SW 1271 (cell line): ENCODE data around the gene PLOD1.
"Not testable (repeated sequence)": the region's sequence is repeated elsewhere in the genome, so short reads cannot be mapped to it uniquely, and the experiment has no call there.

Source experiments
- DNase-seq, 2 experiments: peaks; one replicate each; lab custom pipeline; 2025; lab: John Stamatoyannopoulos, UW

The PLOD1 gene

GRCh38 chr1:11912482-11913216, 21.9 kb upstream of the PLOD1 start:
- DNase-seq, result not testable (repeated sequence)

- DNase-seq, result no peak
Observed at GRCh38 chr1:11913291-11913690, 21.2 kb upstream of the PLOD1 start.

GRCh38 chr1:11914024-11914423, 20.5 kb upstream of the PLOD1 start:
- DNase-seq, result no peak

- DNase-seq, result no peak
Observed at GRCh38 chr1:11918799-11919519, 15.6 kb upstream of the PLOD1 start.

GRCh38 chr1:11919621-11920020, 14.9 kb upstream of the PLOD1 start:
- DNase-seq, result no peak

- DNase-seq, result no peak
Observed at GRCh38 chr1:11920239-11920903, 14.1 kb upstream of the PLOD1 start.

- no peak for DNase-seq
Observed at GRCh38 chr1:11921022-11921421, 13.5 kb upstream of the PLOD1 start.

- DNase-seq, result no peak
Observed at GRCh38 chr1:11923069-11923826, 11.3 kb upstream of the PLOD1 start.

- DNase-seq, result no peak
Observed at GRCh38 chr1:11923827-11924113, 10.7 kb upstream of the PLOD1 start.

GRCh38 chr1:11924334-11925195, 10.0 kb upstream of the PLOD1 start:
- no peak for DNase-seq

GRCh38 chr1:11925196-11925937, 9.2 kb upstream of the PLOD1 start:
- not testable (repeated sequence) for DNase-seq

- no peak for DNase-seq
Observed at GRCh38 chr1:11925938-11926292, 8.6 kb upstream of the PLOD1 start.

- DNase-seq, result peak in 1 of 2 experiments; percentile 20
Observed at GRCh38 chr1:11927866-11928592, 6.5 kb upstream of the PLOD1 start.

GRCh38 chr1:11929849-11930248, 4.7 kb upstream of the PLOD1 start:
- peak in 1 of 2 experiments; percentile 63 for DNase-seq

- peak in 1 of 2 experiments; percentile 35 for DNase-seq
Observed at GRCh38 chr1:11930571-11931445, 3.7 kb upstream of the PLOD1 start.

GRCh38 chr1:11931845-11932244, 2.7 kb upstream of the PLOD1 start:
- no peak for DNase-seq

- no peak for DNase-seq
Observed at GRCh38 chr1:11935057-11935412, 518 bp downstream of the PLOD1 start.

GRCh38 chr1:11935733-11936132, 1.2 kb downstream of the PLOD1 start:
- DNase-seq, result not testable (repeated sequence)
